Esophagus squamous epithelium (tissue), 4 donors: ENCODE results near the gene ERCC6L2.

Experiments
- POLR2A ChIP-seq, 4 donors: fragments of 450-650 bp; IDR thresholded peaks; one replicate each; pipeline ENCODE4 v1.6.1; 2017; ENCODE audit warnings: antibody characterized with exemption in 4 of 4, mild to moderate bottlenecking in 4 of 4, moderate library complexity in 3 of 4
- TF ChIP-seq, protein P1 (sequence below), 6 experiments: fragments of 450-650 bp in 4 of 6; fragments of 200-600 bp in 2 of 6; sonication (generic) in 2 of 6; IDR thresholded peaks; one replicate each; pipeline ENCODE4 v1.5.1; 2016 to 2019; ENCODE audit warnings: antibody characterized with exemption in 6 of 6, mild to moderate bottlenecking in 4 of 6, moderate library complexity in 4 of 6

DNA sequence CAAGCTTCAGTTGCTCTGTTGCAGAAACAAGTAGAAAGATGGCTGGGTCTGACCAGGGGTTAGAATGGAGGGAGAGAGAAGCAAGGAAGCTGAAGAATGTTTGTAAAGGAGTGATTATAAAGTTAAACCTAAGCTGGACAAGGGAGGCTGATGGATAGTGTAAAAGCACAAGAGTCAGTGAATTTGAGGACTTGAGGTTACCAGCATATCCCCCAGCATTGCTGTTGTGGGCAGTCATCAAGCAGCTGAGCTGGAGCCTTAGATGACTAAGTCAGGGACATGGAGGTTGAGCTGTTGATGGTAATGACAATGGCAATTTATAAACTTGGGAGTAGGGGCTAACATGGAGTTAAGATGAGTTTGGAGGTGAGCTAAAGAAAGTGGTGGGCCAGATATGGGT lies 131.5 kb downstream of the ERCC6L2 start:
- TF ChIP-seq, protein P1, sequence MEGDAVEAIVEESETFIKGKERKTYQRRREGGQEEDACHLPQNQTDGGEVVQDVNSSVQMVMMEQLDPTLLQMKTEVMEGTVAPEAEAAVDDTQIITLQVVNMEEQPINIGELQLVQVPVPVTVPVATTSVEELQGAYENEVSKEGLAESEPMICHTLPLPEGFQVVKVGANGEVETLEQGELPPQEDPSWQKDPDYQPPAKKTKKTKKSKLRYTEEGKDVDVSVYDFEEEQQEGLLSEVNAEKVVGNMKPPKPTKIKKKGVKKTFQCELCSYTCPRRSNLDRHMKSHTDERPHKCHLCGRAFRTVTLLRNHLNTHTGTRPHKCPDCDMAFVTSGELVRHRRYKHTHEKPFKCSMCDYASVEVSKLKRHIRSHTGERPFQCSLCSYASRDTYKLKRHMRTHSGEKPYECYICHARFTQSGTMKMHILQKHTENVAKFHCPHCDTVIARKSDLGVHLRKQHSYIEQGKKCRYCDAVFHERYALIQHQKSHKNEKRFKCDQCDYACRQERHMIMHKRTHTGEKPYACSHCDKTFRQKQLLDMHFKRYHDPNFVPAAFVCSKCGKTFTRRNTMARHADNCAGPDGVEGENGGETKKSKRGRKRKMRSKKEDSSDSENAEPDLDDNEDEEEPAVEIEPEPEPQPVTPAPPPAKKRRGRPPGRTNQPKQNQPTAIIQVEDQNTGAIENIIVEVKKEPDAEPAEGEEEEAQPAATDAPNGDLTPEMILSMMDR (IDR thresholded peaks at IDR 0.05) = no peak
- no peak for TF ChIP-seq POLR2A (IDR thresholded peaks at IDR 0.05)
